Activated CD8-positive, alpha-beta memory T cell treated with anti-CD3 and anti-CD28 coated beads, Interleukin-2, amount 50 U/mL, for 1 hour (primary cell): ENCODE measurements around the gene ADAMTSL2.

Experiments
- DNase-seq: peaks from one replicate; pipeline ENCODE4 v3.0.0-alpha.2; 2020; ENCODE audit errors: extremely low read depth

Gene ADAMTSL2

DNA sequence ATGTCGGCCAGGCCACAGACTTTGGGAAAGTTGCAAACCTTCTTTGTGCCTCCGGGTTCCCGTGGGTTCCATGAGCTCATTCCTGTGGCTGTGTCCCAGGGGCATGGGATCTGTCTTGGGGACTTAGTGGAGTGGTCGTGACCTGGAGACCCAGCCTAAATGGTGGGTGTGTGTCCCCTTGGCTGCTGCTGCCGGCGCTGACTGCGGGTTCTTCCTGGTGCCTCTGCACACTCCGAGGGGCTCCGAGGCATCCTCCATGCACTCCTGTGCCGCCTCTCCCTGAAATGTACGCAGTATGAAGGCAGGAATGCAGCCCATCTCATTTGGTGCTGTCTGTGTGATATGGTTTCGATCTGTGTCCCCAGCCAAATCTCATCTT is 34.6 kb upstream of the ADAMTSL2 start:
- DNase-seq = no peak

DNA sequence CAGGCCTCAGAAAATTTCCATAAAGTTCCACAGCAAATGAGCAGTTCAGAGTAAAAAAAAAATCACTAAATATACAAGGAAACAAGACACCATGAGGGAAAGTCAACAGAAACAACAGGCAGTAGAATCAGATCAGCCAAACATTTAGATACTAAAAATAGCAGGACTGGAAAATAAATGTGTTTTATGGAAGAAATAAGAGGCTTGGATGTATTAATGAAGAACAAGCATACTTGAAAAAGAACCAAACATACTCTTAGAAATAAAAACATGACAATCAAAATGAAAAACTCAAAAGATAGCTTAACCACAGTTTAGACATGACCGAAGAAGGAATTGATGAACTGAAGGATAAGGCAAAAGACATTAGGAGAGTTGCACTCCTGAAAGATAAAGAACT is 32.4 kb upstream of the ADAMTSL2 start:
- DNase-seq = no peak

DNA sequence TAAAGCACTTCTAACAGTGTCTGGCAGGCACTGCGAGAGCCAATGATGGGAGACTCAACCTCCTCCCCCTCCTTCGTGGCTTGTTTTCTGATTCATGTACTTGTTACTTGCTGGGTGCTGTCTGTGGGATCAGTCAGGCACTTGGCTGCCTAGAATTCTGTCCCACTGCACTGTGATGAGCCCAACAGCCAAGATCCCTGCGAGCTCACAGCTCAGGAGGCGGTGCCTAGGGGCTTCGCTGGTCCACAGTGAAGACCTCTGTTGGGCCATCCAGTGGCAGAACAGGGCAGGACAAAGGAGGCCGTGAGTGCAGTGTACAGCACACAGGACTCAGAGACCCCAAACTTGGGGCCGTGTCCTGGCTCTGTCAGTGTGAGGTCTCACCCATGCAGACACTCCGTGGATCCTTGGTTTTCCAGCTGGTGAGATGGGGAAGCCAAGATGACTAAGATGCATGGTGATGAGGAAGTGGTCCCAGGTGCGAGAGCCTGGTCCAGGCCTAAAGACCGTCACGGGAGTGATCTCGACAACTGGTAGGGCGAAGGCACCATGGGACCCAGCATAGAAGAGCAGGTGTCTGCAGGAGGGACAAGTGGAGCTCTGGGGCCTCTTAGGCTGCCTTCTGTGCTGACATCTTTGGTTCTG is 29.2 kb upstream of the ADAMTSL2 start:
- no peak for DNase-seq

DNA sequence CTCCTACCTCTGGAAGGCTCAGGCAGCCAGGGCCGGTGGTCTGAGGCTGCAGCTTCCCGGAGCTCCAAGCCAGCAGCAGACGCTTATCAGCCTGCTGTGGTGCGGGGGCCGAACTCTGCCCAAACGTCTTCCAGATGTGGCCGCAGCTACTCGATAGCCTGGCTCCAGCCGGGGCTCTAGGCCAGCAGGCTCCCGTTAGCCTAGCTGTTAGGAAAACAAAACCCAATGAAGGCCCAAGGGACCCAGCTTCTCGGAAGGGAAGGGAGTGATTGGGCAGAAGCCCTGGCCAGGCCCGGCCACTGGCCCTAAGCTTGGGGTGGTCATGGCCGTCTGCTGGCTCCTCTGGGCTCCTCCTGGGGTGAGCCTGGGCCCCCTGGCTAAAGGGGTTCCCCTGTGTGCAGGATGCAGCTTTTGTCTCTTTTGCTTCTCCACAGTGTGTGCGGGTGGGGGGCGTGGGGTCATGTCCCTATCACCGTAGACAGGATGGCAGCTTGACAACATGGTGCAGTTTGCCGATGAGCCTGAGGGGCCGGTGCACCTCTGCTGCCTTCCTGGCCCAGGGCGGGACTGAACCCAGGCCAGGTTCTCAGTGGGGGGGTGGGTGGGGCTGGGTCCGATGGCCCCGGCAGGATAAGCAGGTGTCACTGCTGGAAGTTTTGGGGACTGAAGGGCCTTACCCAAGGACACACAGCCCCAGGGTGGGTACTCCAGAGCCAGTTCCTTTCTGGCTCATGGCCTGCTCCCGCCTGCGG is 28.4 kb upstream of the ADAMTSL2 start:
- DNase-seq = no peak

DNA sequence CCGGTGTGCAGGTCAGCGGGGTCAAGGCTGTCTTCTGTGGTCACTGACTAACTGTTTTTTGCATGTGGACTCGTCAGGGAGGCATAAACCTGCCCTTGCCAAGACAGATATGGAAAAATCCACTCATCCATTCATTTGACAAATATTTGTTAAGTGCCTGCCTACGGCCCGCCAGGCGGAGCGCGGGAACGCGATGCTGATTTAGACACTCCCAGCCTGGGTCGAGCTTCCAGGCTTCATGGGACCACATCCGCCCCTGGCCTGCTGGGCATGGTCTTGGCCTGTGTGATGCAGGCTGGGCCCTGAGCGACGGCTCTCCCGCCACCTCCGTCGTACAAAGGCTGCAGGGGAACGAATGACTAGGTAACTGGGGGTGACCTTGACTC is 27.9 kb upstream of the ADAMTSL2 start:
- DNase-seq = no peak

DNA sequence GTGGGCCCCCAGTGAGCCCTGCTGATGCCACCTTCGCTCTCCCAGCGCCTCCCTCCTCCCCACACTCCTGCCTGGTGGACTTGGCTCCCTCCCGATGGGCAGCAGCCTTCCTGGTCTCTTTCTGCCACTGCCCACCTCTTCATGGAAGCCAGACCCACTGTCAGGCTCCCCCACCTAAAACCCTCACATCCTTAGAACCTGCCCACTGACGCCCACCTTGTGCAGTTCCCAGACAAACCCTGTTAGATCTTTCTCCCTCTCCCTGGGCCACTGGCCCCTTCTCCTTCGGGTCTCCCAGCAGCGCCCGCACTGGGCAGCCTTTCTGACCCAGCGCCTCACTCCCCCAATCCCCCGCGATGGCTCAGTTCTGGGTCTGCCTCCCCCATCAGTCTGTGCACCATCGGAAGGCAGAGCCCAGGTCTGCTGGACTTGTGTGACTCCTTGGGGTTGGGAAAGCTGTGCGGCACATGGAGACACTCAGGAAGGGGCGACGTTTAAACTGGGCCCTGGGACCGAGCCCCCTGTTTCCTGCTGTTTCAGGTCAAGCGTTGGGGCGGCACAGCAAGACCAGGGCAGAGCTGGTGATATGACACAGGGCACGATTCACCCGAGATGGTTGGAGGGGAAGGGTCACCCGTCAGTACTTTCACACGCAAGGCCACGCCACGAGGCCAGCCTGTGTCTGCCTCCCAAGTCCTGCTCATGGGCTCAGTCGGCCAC is 27.1 kb upstream of the ADAMTSL2 start:
- DNase-seq = no peak

DNA sequence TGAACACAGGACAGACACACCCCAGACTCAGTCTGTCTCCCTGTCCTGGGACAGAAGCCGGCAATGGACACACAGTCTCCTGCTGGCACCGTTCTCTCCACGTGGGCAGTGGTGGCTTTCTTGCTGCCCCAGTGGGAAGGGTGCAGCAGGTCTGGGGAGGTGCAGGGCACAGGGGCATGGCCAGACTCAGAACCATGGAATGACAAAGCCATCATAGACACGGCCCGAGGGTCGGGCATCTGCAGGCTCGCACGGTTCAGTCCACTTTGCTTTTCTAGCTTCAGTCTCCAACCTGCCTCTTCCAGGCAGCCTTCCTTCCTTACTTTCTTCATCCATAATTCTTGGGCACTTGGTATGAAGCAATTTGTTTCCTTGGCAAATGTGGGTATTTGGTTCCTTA is 26.5 kb upstream of the ADAMTSL2 start:
- DNase-seq = no peak

DNA sequence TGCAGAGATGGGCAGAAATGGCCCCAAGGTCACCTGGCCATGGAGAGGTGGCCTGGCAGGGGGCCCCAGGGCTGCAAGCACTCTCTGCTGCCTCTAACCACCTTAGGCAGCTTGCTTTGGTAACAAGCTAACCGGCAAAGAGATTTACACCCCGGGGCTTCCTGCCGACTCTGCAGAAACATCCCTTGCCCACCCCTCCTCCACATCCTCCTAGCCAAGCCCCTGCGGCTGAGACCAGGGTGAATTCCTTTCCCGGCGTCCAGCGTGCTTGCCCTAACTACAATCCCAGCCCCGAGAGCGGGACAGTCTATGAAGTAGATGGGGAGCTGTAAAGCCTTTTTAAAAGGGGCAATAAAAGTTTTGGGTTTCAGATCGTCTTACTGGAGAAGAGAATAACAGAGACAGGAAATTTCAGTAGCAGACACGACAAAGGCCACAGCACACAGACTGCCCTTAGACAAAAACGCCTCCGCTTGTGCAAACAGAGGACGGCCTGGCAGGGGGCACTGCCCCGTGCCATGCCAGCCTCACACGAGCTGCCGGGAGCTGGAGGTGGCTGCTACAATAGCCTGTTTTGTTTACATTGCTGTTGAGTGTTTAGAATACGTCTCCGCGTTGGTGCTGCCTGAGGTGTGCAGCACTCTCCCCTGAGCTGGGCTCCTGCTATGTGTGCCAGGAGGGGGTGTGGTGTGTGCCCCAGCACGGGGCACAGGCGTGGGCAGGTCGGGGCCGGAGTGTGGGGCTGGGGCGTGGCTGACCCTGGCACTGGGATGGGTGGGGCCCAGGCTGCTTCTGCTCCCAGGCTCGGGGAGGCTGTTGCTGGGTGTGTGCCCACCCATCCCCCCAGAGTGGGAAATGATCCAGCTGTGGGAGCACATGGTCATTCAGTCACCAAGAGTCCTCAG is 25.1 kb upstream of the ADAMTSL2 start:
- DNase-seq = no peak

DNA sequence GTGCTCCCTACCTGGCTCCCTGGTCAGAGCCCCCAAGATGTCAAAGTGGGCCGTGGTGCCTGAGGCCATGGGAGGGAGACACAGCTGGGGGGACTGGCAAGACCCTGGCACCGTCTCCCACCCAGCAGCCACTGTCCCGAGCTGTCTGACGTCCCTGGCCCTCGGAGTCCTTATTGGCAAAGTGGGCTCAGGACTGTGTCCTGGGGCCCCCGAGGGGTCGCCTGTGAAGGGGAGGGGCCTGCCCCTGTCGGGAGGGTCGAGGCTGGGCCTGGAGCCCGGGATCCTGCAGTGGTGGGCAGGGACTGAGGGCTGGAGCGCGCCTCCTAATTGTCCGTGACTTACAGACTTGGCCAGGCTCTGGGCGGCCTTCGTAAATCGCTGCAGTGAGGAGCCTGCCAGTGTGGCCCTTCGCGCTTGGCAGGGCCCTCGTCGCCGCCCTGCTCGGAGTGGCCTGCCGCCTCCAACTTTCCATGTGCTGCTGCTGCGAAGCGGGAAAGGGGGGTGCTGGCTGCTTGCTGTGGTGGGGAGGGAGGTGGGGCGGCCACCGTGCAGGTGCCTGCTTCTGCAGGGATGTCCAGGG is 23.5 kb upstream of the ADAMTSL2 start:
- DNase-seq = no peak

DNA sequence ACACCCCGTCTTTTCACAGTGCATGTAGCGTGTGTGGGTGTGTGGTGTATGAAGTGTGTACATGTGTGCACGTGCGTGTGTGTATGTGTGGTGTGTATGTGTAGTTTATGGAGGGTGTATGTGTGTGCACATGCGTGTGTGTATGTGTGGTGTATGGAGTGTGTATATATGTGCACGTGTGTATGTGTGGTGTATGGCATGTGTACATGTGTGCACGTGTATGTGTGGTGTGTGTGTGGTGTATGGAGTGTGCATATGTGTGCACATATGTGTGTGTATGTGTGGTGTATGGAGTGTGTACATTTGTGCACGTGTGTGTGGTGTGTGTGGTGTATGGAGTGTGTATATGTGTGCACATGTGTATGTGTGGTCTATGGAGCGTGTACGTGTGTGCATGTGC is 22.9 kb upstream of the ADAMTSL2 start:
- DNase-seq = no peak

DNA sequence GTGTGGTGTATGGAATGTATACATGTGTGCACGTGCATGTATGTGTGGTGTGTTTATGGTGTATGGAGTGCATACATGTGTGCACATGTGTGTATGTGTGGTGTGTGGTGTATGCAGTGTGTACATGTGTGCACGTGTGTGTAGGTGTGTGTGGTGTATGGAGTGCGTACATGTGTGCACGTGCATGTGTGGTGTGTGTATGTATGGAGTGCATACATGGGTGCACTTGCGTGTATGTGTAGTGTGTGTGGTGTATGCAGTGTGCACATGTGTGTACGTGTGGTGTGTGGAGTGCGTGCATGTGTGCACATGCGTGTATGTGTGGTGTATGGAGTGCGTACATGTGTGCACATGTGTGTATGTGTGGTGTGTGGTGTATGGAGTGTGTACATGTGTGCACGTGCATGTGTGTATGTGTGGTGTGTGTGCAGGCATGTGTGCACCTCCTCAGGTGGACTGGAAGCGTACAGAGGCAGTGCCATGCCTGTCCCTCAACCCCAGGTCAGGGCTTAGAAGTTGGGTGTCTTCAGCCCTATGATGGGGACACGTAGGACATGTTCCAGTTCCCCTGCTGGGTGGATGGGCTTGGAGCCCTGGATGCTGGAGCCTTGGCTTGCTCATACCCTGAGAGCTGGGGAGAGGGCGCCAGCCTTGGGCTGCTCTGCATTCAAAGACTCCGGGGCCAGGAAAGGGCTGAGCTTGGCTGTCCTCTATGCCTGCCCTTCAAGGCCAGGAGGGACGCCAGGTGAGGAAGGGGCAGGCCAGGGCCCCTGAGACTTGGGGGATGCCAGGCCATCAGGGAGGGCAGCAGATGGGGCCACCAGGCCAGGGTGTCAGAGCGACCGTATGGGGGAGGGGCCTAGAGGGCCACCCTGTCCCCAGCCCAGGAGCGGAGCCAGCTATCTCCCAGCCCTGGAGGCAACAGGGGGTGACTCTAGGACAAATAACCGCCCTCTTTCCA is 22.0 kb upstream of the ADAMTSL2 start:
- DNase-seq = no peak

DNA sequence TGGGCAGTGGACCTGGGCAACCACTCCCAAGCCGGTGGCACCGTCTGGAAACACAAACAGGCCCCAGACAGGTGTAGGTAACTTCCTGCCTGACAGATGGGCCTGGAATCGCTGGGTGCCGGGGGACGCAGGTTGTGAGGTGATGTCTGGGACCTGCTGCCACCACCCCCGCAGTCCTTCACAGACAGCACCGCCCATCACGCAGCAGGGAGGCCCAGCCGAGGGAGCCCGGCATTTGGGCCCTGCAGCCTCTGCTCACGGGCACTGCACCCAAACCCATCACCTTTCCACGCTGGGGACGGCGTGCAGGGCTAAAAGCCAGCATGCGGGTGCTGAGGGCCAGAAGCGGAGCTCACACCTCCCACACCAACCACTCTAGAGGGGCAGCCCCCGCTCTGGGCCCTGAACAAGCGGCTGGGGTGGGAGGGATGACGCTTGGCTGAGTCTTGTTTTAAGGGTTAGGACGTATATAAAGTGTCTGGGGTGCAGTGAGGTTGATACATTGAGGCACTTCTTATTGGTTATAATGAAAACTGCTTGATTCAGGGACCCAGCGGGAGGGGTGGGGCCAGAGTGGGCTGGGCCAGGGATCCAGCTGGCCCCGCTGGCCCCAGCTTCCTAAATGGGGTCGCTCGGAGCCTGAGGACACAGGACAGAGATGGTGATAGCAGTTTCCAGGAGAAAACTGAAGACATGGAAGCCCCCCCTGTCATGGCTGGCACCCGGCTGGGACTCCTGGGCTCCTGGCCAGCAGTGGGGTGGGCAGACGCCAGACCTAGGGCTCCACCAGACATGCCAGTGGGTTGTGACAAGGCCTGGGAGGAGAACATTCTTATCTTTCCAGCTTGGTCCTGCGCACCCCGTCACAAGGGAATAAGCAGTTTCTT is 21.0 kb upstream of the ADAMTSL2 start:
- no peak for DNase-seq

DNA sequence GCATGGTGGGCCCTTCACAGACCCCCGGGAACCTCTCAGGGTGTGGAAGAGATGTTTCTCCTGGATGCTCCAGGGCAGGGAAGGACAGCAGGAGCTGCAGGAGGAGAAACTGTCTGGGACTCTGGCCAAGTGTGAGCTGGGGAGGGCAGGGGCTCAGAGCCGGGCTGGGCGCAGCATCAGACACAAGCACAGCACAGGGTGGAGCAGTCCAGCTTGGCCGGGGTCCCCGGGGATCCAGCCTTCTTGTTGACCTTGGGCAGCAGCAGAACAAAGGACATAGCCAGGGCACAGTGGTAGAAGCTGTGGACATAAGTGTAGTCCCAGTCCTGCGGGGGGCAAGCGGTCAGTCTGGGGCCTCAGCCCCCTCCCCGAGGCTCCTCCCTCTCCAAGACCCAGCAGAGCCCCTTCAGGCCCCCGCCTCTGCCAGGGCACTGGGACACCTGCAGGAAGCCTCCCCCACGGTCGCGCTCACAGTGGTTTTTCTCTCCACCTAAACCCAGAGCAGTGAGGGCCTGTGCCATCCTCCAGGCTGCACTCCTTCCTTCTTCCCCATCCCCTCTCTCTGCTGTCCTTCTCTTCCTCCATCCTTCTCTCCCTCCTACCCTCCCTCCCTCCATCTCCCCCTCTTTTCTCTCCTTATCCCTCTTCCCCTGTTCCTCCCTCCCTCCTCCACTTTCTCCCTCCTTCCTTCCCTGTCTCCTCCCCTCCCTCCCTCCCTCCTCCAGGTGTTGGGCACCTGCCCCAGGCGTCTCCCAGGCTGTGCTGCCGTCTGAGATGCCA is 19.9 kb upstream of the ADAMTSL2 start:
- DNase-seq = no peak

DNA sequence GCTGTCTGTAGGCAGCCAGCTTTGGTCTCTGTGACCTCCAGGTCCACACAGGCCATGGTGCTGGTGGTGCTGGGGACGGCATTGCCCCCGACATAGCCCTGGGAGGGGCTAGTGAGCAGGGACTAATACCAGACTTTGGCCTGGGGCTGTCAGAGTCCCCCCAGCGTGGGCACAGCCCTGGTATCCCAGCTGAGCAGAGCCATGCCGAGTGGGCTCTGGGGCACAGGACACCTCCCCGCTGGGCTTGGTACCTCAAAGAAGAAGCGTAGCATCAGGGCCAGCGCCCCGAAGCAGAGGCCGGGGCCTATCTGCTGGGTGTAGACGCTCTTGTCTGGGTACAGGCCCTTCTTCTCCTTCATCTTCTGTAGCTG is 19.3 kb upstream of the ADAMTSL2 start:
- DNase-seq = no peak

DNA sequence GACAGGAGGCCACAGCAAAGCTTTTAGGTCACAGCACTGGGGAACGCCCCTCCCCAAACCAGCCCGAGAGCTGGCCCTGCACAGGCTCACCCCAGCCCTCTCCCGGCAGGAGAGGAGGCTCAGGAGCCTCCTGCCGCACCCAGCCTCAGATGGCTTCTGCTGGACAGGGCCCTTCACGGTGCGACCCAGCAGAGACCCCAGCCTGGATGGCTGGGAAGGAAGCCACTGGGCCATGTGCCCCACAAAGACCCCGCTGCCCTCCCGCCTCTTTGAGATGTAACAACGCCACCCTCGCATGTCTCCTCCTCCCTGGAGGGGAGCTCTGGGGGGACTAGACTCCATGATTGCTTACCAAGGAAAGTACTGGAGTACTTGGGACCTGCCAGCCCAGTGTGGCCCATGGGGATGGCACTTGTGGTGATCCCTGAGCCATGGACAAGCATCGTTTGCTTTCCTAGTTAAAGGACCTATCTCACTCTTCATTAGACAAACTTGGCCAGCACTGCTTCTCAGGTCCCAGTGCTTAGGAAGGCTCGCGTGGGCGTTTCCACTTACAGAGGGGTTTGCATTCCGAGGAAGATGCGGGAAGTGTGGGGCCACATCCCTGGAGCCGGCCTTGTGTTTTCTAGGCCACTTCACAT is 18.8 kb upstream of the ADAMTSL2 start:
- DNase-seq = no peak

DNA sequence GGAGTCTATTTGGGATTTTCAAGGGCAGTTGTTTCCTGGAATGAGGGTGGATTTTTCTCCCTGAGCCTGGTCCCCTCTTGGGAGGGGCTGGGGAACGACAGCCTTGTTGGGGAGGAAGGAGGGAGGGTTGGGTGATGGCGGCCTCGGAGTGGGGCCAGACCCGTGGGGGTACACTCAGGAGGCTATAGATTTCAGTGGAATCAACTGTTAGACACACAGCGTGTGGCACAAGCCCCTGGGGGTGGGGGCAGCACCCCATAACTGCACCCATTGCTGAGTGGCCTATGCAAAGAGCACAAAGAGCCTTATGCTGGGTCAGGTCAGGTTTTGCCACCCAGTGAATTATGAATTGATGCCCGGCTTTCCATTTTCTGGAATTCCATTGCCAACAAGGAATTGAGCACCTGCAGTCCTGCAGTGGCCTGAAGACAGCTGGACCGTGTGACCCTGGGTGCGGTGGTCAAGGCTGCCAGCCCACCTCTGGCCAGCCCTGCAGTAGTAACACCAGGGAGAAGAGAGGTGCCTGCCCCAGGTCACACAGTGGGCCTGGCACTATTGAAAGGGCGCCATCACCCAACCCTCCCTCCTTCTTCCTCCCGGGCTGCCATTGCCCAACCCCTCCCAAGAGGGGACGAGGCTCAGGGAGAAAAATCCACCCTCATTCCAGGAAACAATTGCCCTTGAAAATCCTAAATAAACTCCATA is 18.1 kb upstream of the ADAMTSL2 start:
- no peak for DNase-seq

DNA sequence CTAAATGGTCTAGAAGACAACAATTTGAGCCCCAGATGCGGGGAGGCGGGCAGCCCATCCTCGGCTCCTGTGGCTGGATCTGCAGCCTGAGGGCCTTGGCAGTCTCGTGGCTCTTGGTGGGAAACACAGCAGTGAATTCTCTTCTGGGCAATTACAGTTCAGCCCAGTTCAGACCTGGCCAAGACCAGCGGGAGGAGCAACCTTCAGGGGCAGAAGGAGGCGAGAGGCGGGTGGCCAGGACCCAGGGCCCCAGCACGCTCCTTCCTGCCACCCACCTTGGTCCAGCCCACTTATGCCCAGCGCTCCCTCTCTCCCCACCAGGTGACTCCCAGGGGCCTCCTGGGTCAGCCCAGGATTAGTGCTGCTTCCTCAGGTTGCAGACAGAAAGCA is 17.5 kb upstream of the ADAMTSL2 start:
- DNase-seq = no peak

DNA sequence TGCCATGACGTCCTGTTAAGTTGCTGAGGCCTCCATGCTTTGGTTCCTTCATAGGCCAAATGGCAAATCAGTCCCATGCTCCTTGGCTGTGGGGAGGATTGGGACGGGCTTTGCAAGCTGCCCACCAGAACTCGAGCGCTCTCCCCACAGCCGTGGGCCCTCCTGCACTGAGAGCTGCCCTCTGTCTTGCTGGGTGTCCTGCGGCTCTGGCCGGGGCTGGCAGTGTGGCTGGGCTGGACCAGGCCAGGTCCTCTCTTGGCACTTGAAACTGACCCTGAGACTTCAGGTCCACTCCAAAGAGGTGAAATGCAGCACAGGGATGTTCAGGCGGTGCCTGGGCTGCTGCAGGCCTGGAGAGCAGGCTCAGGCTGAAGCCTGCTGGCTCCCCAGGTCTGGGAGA is 16.8 kb upstream of the ADAMTSL2 start:
- no peak for DNase-seq
